ENCODE measurements around the gene CIPC.
A peak's percentile ranks its signal among the peaks of the same experiment; 100 is the strongest.

CIPC gene

DNA sequence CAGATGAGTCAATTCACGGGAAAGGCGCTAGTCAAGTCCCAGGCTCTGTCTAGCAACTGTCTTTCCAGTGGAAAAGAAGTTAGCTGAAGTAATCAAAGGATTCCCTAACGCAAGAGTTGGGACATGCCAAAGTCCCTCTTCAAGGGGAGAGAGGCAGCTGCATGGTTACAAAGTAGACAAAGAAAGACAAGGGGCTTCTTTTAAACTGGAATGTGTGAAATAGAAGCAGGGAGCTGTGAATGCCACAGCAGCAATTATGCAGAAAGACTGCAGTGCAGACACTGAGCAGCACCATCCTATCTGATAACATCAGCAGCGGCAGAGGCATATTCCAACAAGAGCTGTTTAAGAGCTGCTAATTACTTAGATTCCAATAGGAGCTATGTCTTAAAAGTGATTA, 12.5 kb upstream of the CIPC start:
- H3K4me1 Mint-ChIP-seq (ENCODE audit: low read depth): peaks cover 10% of the 10 kb centered on the region
- no peaks in the 10 kb centered on the region for H3K9me3 Mint-ChIP-seq
- H3K4me3 Mint-ChIP-seq: no peak overlapping the region
- intact Hi-C loops (cut with micrococcal nuclease): no loop called here
- peaks cover 13% of the 10 kb centered on the region for H3K27me3 Mint-ChIP-seq
- H3K36me3 Mint-ChIP-seq (ENCODE audit: low read depth): no peaks in the 10 kb centered on the region
- H3K27ac Mint-ChIP-seq: no peak overlapping the region

DNA sequence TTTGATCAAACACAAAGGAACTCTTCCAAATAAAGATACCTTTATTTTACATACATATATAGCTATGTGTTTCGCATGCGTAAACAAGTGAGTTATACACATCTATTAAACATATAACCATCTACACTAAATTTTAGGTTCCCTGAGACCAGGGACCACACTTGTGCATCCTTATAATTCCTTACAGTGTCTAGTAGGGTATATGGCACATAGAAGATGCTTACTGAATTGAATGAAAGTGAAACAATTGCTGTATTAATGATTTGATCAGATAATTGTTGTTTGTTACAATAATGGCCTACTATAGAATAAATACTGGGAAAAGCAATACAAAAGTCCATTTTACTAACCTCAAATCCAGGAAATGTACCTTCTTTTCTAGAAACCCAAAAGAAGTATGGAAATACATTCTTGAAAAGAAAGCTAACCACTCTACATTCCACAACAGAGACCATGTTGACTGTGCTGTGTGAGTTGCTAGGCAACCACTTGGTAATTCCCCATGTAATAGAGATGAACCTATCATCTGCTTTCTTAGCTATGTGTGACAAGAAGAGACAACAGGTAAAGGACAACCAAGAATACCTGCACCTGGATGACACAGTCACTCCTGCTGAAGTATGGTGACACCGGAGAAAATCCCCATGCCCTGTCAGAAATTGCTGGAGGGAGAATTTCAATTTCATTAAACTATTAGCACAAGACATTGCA, 11.9 kb upstream of the CIPC start:
- H3K9me3 Mint-ChIP-seq: peaks cover 6% of the 10 kb centered on the region
- H3K4me3 Mint-ChIP-seq: no peak overlapping the region
- intact Hi-C loops (cut with micrococcal nuclease): no loop called here
- peaks cover 10% of the 10 kb centered on the region for H3K4me1 Mint-ChIP-seq (ENCODE audit: low read depth)
- no peaks in the 10 kb centered on the region for H3K36me3 Mint-ChIP-seq (ENCODE audit: low read depth)
- H3K27me3 Mint-ChIP-seq: peaks cover 13% of the 10 kb centered on the region
- H3K27ac Mint-ChIP-seq: no peak overlapping the region

DNA sequence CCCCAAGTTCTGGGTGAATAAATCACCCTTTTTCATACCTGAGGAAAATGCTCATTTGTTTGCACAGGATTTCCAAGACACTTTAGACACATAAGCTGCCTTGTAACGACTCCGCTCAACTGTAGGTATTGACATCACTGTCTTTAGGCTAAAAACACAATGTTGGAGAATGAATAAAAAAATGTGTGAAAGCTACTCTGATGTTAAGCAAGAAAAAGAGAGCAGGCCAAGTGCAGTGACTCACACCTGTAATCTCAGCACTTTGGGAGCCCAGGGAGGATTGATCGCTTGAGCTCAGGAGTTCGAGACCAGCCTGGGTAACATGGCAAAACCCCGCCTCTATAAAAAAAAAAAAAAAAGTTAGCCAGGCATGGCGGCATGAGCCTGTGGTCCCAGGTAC, 11.1 kb upstream of the CIPC start:
- Mint-ChIP-seq H3K4me1 (ENCODE audit: low read depth) (peaks cover 10% of the 10 kb centered on the region), H3K9me3 (peaks cover 14% of the 10 kb centered on the region), H3K4me3 (no peak overlapping the region), H3K27me3 (peaks cover 13% of the 10 kb centered on the region), H3K27ac (no peak overlapping the region), H3K36me3 (ENCODE audit: low read depth) (no peaks in the 10 kb centered on the region)
- intact Hi-C loops (cut with micrococcal nuclease): no loop called here

DNA sequence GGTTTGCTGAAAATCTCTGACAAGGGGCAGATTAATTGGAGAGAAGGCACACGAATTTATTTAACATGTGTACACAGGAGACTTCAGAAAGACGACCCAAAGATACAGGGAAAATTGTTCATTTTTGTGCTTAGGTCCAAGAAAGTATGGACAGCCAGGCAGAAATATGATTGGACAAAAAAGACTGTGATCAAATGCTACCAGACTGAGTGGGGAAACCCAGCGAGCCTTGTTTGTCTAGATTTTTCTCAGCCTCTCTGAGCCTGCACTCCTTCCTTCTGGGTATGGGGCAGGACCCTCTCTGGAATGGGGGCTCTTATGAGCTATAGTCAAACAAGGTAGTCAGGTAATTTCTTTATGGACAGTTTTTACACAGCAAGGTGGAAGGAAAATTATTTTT, 10.4 kb upstream of the CIPC start:
- Mint-ChIP-seq H3K27me3 (peaks cover 13% of the 10 kb centered on the region), H3K27ac (no peak overlapping the region), H3K36me3 (ENCODE audit: low read depth) (no peaks in the 10 kb centered on the region)

DNA sequence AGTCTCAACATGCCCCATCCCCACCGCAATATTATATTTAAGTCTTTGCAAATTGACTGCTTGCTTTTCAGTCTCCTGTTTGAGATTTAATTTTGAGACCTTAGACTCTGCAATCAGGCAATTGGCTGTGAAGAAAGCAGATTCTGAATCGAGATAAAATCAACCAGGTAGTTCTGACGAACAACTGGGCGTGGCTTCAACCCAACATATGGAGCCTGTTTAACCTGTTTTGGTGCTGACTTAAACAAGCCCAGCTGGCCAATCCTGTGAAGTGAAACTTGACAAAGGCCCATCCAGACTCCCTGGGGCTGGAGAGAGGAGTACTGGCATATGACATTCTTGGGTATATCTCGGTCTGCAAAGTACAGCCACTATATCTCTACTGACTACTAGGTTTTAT, 9.8 kb upstream of the CIPC start:
- no peaks in the 10 kb centered on the region for H3K36me3 Mint-ChIP-seq (ENCODE audit: low read depth)
- H3K4me1 Mint-ChIP-seq (ENCODE audit: low read depth): peaks cover 10% of the 10 kb centered on the region
- intact Hi-C loops (cut with micrococcal nuclease): no loop called here
- no peak overlapping the region for H3K4me3 Mint-ChIP-seq
- peaks cover 12% of the 10 kb centered on the region for H3K27me3 Mint-ChIP-seq
- no peak overlapping the region for H3K27ac Mint-ChIP-seq
- peaks cover 15% of the 10 kb centered on the region for H3K9me3 Mint-ChIP-seq

More for the DNA sequence above, 10.4 kb upstream of the CIPC start:
- H3K4me1 Mint-ChIP-seq (ENCODE audit: low read depth): peaks cover 10% of the 10 kb centered on the region
- no peak overlapping the region for H3K4me3 Mint-ChIP-seq
- intact Hi-C loops (cut with micrococcal nuclease): no loop called here
- peaks cover 15% of the 10 kb centered on the region for H3K9me3 Mint-ChIP-seq

DNA sequence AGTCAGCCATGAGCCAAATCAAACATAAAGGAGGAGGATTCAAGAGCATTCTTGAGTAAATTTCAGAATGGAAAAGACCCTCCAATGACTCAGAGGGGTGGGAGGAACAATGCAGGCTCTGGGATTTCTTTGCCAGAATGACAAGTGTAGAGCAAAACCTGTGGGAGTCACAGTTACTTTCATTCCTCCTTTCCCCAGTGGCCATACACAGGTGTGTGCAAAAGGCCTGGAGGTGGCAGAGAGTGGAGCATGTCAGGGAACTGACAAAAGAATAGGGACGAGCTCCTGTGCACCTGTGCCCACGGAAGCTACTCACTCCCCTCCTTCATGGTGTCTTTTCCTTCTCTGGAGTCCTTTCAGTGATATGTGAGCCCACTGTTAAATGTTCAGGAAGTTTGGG, 9.4 kb upstream of the CIPC start:
- Mint-ChIP-seq H3K9me3 (peaks cover 15% of the 10 kb centered on the region), H3K4me3 (no peak overlapping the region), H3K4me1 (ENCODE audit: low read depth) (peaks cover 10% of the 10 kb centered on the region), H3K27me3 (peaks cover 12% of the 10 kb centered on the region), H3K27ac (no peak overlapping the region), H3K36me3 (ENCODE audit: low read depth) (no peaks in the 10 kb centered on the region)
- intact Hi-C loops (cut with micrococcal nuclease): no loop called here

DNA sequence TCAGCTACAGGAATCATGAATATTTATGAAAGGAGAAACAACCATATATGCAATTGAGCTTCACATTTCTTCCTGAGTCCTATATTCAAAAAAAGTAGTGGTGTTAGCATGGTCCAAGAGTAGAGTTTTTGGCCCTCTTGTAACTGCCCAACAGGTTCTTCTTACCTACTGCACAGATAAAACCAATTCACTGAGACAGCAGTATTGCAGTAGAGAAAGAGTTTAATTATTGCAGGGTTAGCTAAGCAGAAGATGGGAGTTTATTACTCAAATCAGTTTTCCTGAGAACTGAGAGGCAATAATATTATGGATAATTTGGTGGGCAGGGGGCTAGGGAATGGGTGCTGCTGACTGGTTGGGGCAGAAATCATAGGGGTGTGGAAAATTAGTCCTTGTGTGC, 6.5 kb upstream of the CIPC start:
- Mint-ChIP-seq H3K36me3 (ENCODE audit: low read depth) (no peaks in the 10 kb centered on the region), H3K27ac (no peak overlapping the region)
- intact Hi-C loops (cut with micrococcal nuclease): no loop called here

DNA sequence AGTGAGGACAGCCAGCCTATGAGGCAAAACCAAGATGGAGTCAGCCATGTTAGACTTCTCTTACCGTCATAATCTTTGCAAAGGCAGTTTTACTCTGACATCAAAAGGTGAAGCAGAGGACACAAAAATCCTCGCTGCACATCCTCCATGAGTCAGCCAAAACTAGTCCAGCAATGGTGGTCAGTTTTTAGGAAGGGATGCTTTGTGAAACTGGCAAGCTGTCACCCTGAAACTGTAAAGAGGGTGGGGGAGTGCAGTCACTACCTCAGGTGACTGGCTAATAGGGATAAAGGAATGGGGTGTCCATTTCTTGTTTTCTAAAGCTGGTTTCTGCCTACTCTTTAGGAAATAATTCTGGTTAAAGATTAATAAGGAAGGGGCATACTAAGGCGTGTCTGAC, 5.4 kb upstream of the CIPC start:
- peaks cover 19% of the 10 kb centered on the region for H3K4me1 Mint-ChIP-seq (ENCODE audit: low read depth)
- intact Hi-C loops (cut with micrococcal nuclease): no loop called here
- peaks cover 9% of the 10 kb centered on the region for H3K27me3 Mint-ChIP-seq
- no peak overlapping the region for H3K27ac Mint-ChIP-seq
- H3K9me3 Mint-ChIP-seq: peaks cover 15% of the 10 kb centered on the region
- no peaks in the 10 kb centered on the region for H3K36me3 Mint-ChIP-seq (ENCODE audit: low read depth)
- H3K4me3 Mint-ChIP-seq: no peak overlapping the region

More for the DNA sequence above, 6.5 kb upstream of the CIPC start:
- H3K27me3 Mint-ChIP-seq: peaks cover 12% of the 10 kb centered on the region
- peaks cover 15% of the 10 kb centered on the region for H3K9me3 Mint-ChIP-seq
- peaks cover 7% of the 10 kb centered on the region for H3K4me1 Mint-ChIP-seq (ENCODE audit: low read depth)
- H3K4me3 Mint-ChIP-seq: no peak overlapping the region

DNA sequence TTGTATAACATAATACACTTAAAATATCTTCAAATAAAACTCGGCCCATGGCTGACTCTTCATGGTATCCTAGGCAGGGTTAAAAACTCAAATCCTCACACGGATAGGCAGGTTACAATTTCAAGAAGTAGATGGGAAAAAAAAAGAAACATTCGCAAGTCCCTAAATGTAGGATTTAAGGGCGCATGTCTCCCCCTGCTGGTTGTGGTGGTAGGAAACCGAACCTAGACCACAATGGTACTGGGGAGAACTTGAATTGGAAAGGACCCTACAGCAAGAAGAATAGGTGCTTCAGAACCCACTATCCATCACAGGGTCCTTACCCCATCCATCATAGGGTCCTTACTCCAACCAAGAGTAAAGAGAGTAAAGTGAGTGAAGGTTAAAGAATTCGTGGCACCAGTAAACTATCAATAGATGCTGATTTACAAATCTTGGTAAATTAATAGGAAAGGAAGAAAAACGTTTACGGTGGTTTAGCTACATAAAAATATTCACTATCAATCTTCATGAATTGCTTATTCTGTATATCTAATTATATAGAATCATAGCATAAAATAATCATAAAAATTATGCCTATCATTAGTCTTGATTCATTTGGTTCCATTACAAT, 3.3 kb upstream of the CIPC start:
- Mint-ChIP-seq H3K36me3 (ENCODE audit: low read depth) (peaks cover 15% of the 10 kb centered on the region), H3K4me1 (ENCODE audit: low read depth) (peaks cover 37% of the 10 kb centered on the region), H3K27ac (no peak overlapping the region), H3K9me3 (peaks cover 15% of the 10 kb centered on the region), H3K27me3 (peaks cover 3% of the 10 kb centered on the region), H3K4me3 (no peak overlapping the region)
- intact Hi-C loops (cut with micrococcal nuclease): loop anchor here (1.0 kb wide), 1 partner anchor 218 kb away; no protein-coding TSS in a partner anchor

DNA sequence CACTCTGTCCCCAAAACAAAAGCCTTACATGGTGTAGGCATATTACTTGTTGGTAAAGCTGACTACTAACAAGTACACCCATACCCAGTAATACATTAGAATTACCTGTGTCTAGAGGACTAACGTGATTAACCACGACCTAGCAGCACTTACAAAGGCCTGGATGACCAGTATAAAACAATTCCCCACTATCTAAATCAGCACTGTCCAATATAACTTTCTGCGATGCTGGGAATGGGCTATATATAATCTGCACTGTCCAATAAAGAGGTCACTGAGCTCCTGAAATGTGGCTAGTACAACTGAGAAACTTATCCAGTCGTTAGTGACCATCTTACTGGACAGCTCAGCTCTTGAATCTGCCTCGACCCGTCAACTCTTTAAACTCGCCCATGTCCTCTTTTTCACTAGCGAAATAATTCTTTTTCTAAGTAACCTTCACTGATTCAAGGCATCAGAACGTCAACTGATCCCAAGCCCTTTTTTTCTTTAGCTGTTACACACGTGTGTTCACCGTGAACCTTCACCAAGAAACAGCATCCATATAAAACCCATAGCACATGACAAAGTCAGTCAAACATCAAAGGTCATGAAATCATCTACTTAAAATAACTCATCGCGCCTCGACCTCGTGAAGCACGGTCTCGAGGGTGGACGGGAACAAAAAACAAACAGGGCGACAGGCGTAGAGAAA, 905 bp upstream of the CIPC start:
- Mint-ChIP-seq H3K36me3 (ENCODE audit: low read depth) (peaks cover 29% of the 10 kb centered on the region), H3K4me3 (peak overlapping the region; percentile 100), H3K27me3 (no peaks in the 10 kb centered on the region), H3K4me1 (ENCODE audit: low read depth) (peaks cover 60% of the 10 kb centered on the region), H3K9me3 (no peaks in the 10 kb centered on the region), H3K27ac (peak overlapping the region; percentile 100)
- intact Hi-C loops (cut with micrococcal nuclease): no loop called here

DNA sequence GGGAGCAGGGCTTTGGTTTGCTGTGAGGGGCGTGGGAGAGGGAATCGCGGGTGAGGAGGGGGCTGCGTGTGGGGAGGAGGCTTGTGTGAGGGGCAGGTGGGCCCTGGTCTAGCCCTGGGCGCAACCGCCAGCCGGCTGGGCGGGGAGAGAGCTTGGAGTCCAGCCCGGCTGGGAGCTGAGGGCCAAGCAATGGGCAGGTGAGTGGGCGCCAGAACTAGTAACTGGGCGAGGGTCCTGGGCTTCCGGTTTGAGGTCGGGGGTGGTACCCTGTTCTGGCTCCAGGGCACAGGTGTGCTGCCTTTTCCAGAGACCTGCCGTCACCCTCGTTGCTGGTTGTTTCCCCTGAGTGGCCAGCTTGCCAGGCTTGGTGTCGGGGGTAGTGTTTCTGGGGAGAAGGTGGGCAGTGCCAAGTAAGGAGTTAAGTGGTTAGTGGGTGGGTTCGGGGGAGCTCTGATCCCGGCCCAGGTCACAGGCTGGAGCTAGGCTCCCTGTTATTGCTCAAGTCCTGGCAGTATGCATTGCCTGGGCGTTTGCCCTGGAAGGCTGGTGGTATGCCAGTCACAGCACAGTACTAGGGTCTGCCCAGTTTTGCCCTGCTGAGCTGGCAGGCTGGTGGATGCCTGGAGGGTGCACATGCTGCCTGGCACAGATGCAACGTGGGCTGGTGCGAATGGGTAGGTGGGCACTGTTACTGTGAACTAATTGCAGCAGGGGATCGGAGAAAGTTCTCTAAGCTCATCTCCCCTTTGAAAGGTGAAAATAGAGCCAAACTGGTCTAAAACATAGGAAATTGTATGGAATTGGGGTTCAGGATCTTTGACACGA, 683 bp downstream of the CIPC start:
- Mint-ChIP-seq H3K36me3 (ENCODE audit: low read depth) (peaks cover 38% of the 10 kb centered on the region), H3K4me3 (peak overlapping the region; percentile 100), H3K27me3 (no peaks in the 10 kb centered on the region), H3K9me3 (no peaks in the 10 kb centered on the region), H3K27ac (peak overlapping the region; percentile 100), H3K4me1 (ENCODE audit: low read depth) (peaks cover 74% of the 10 kb centered on the region)
- intact Hi-C loops (cut with micrococcal nuclease): loop anchor here (2.0 kb wide), 1 partner anchor 222 kb away; the partner anchor contains the start of genes GSTZ1 and POMT2

DNA sequence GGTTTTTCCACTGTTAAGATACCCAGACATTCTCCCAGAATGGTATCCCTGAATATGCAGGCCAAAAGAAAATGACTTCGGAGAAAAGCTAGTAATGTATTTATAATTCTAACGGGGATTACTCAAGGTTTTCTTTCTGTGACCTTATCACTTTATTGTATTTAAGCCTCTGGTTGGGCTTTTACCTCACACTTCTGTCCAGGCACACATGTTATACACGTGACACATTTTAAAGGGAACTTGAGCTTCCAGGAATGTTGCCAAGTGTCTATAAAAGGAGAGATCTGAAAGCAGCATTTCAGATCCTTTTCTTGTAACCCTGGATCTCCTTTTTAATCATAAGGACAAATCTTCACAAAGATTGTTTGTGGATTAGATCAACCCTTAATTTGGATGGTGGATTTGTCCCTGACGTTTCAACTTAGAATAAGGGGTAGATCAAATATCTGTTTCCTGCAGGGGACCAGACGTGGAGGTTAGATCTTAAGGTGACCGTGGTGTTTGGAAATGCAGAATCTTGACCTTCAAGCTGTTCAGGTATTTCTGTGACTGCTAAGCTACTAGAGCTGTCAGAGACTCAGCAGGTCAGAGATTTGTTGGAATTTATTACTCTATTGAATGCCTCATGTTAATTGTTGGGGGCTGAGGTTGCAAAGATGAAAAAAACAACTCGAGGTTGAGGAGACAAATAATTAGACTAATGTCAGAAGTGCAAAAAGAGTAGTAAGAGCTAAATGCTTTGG, 1.5 kb downstream of the CIPC start:
- Mint-ChIP-seq H3K9me3 (no peaks in the 10 kb centered on the region), H3K4me1 (ENCODE audit: low read depth) (peaks cover 82% of the 10 kb centered on the region), H3K27me3 (no peaks in the 10 kb centered on the region), H3K36me3 (ENCODE audit: low read depth) (peaks cover 47% of the 10 kb centered on the region), H3K4me3 (peak overlapping the region; percentile 100), H3K27ac (peak overlapping the region; percentile 100)
- intact Hi-C loops (cut with micrococcal nuclease): loop anchor here (2.0 kb wide), 1 partner anchor 221 kb away; the partner anchor contains the start of genes GSTZ1 and POMT2

DNA sequence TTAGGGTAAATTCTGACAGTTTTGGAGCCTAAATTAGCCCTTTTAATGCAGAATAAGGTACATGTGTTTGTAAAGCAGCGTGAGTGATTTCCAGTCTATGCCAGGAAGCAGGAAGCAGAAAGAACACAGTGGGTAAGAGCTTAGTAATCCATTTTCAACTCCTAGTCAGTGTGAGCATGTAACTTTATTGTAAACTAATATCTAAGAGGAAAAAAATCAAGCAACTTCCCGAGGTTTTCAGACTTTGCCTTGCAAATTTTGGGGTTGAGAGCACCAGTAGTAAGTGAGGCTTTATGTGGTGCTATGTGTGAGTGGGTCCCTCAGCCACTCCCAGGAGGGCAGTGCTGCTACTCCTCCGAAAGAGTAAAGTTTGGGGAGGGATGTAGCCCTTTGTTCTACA, 2.9 kb downstream of the CIPC start:
- peak overlapping the region; percentile 68 for H3K4me3 Mint-ChIP-seq
- peaks cover 52% of the 10 kb centered on the region for H3K36me3 Mint-ChIP-seq (ENCODE audit: low read depth)
- H3K9me3 Mint-ChIP-seq: no peaks in the 10 kb centered on the region
- no peaks in the 10 kb centered on the region for H3K27me3 Mint-ChIP-seq
- H3K4me1 Mint-ChIP-seq (ENCODE audit: low read depth): peaks cover 92% of the 10 kb centered on the region
- peak overlapping the region; percentile 100 for H3K27ac Mint-ChIP-seq
- intact Hi-C loops (cut with micrococcal nuclease): no loop called here
